Measurements from ENCODE around the gene SIGMAR1.
"Not testable (repeated sequence)": the region's sequence is repeated elsewhere in the genome, so short reads cannot be mapped to it uniquely, and the experiment has no call there.

SIGMAR1 gene

DNA sequence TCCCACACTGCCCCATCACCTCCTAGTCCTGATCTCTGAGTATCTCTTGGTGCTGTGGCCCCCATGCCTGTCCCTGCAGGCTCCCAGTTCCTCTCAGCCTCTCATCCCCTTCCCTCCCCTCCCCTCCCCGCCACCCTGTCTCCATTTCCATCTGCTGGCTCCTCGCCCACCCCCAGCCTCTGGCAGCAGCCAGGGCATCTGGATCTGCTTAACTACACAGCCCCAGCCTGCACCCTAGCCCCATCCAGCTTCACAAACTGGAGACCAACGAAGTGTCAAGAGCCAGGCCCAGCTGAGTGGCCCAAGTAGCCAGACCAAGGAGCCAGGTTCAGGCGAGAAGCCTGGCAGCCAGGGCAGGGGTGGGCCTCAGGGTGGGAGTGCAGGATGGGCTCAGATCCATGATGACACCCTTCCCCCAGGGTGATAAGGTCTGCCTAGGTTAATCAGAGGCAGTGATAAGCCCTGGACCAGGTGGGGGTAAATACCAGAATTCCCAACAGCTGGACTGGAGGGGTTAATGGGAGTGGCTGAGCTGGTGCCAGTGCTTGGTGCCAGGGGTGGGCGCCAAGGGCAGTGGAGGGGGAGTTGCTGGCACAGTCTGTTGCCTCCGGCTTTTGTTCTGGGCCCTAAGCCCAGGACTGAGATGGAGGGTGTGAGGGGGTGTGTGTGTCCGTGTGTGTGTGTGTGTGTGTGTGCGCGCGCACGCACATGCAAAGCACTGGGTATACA, 16.9 kb upstream of the SIGMAR1 start:
- no peak for DNase-seq

- DNase-seq: no peak
Observed at GRCh38 chr9:34653151-34654072, 15.8 kb upstream of the SIGMAR1 start.

DNA sequence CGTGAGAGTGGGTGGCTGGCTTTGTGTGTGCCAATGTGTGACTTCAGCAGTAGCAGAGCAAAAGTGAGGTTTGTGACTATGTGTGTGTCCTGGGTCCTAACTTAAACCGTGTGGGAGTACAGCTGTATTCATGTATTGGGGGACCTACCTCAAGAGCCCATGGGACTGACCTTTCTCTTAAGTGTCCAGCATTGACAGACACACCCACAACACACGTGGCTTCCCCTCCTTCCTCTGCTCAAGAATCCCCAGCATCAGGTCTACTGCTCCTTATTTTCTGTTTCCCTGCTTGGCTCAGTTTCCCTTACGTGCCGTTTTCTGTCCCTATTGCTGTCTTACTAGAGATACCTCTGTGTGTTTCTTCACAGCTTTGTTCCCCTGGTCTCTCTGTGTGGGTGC, 15.0 kb upstream of the SIGMAR1 start:
- no peak for DNase-seq

DNA sequence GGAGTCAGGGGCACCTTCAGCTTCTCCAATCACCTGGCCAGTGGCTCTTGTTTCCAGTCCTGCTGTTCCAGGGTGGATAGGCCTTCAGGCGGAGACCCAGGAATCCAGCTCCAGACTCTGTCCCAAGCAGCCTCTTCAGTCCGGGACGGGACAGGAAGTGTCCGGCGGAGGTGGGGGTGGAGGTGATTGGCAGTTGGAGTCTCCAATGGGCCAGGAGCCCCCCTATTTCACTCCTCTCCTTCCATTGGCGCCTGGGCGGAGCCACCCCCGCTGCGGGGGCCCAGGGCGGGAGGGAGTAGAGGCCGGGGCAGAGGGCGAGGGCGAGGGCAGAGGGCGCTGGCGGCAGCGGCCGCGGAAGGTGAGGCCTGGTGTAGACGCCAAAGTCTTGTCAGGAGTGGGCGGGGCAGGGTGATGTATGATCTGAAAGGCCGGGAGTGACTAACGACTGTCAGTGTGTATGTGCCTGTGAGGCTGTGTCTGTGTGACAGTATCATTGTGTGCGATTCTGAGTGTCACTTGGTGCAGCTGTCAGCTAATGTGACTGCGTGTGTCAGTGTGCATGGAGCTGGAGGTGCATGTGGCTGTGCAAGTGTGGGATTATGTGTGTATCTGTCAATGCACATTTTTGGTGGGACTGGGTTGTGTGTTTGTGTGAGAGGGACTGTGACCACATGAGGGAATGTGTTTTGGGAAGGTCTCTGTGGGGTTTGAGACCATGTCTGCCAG, 14.5 kb upstream of the SIGMAR1 start, which contains the start of gene IL11RA:
TSS of gene IL11RA (plus strand) at position 310 of the 726 bp plus-strand sequence. CDS start 3,033 bp downstream, outside the sequence.
- peak; percentile 55 to 60 for DNase-seq

DNA sequence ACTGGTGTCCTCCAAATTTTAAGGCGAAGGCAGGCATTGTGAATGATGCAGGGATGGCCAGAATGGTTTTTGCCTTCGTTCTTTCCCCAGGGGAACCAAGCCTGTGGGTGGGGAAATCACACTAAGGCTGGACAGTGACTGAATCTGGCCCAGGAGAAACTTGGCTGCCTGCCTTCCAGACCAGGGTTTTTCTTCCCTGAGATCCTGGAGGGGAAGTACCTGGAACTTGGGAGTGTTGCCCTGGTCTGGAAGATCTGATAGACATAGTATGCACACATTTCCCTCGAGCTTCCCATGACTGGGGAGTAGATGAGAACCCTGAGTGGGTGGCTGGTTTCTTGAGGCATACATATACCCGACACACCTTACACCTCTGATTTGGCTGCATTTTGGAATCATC, 13.7 kb upstream of the SIGMAR1 start:
- DNase-seq: no peak

- DNase-seq: no peak
Observed at GRCh38 chr9:34650816-34651215, 13.2 kb upstream of the SIGMAR1 start.

DNA sequence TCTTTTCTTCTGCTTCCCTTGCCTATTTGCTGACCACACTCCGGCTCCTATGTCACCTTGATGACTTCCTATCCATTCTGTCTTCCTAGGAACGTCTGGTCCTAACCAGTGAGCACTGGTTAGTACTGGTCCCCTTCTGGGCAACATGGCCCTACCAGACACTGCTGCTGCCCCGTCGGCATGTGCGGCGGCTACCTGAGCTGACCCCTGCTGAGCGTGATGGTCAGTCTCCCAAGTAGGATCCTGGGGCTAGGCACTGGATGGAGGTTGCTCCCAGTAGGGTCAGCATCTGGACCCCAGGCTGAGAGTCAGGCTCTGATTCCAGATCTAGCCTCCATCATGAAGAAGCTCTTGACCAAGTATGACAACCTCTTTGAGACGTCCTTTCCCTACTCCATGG, 11.1 kb upstream of the SIGMAR1 start:
- DNase-seq: no peak

GRCh38 chr9:34647651-34648050, 10.1 kb upstream of the SIGMAR1 start:
- DNase-seq: no peak

DNA sequence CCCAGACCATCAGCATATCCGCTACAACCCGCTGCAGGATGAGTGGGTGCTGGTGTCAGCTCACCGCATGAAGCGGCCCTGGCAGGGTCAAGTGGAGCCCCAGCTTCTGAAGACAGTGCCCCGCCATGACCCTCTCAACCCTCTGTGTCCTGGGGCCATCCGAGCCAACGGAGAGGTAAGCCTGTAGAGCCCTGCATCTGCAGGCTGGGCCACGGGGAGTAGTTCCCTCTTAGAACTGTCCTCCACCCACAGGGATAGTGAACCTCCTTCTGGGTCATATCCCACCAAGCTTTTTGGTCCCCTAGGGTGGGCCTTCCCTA, 9.5 kb upstream of the SIGMAR1 start:
- no peak for DNase-seq

DNA sequence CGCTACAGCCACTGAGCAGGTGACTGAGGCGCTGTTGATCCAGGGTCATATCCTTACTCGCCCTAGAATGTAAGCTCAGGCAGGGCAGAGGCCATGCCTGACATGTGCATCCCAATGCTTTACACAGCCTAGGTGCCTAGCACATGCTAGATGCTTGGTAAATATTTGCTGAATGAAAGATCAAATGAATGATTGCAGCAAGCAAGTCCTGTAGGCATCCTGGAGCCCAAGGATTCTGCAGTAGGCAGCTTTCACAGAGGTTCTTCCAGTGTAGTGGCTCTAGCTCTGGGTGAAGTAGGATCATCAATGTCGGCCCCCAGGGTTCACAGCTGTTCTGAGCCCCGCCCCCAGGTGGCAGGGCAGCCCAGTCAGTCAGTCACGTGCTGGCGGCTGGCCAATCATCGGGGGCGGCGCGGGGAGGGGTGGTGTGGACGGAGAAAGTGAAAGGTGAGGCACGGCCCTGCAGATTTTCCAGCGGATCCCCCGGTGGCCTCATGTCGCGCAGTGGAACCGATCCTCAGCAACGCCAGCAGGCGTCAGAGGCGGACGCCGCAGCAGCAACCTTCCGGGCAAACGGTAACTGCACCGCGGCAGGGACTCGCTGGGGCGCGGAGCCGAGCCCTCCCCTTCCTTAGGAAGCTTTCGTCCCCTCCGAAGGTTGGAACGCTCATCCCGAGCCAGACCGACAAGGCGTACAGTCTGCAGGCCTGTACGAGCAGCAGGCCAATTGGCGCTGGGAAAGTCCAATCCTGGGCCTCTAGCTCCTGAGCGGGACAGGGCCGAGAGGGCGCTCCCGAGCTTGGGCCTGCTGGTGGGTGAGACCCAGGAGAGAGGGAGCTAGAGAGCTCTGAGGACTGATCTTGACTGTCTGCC, 8.9 kb upstream of the SIGMAR1 start, which contains the start of gene GALT:
TSS of gene GALT (plus strand) at position 465 of the 873 bp plus-strand sequence. CDS start at position 495, 30 bp downstream.
- peak; percentile 95 to 97 for DNase-seq

- no peak for DNase-seq
Observed at GRCh38 chr9:34644766-34645314, 7.3 kb upstream of the SIGMAR1 start.

- DNase-seq: no peak
Observed at GRCh38 chr9:34642679-34643078, 5.1 kb upstream of the SIGMAR1 start.

DNA sequence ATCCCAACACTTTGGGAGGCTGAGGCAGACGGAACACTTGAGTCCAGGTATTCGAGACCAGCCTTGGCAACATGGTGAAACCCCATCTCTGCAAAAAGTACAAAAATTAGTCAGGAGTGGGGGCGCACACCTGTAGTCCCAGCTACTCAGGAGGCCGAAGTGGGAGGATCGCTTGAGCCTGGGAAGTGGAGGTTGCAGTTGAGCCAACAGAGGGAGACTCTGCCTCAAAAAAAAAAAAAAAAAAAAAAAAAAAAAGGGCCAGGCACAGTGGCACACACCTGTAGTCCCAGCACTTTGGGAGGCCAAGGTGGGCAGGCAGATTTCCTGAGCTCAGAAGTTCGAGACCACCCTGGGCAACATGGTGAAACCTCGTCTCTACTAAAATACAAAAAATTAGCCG, 1.7 kb upstream of the SIGMAR1 start:
- not testable (repeated sequence) for DNase-seq

DNA sequence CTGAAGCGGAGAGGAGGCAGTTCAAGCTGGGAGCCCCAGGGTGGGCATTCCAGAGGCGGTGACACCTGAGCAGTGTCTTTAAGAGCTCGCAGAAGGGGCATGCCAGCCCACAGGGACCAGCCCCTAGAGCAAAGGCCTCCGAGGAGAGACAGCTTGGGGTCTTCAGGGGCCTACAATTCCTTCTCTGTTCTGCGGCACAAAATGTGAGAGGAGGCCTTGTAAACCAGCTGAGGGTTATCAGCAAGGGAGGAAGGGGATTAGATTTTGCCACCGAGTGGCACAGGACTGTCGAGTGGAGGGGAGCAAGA, 505 bp upstream of the SIGMAR1 start:
- peak in 1 of 2 donors; percentile 28 for DNase-seq

GRCh38 chr9:34636791-34637355, 714 bp downstream of the SIGMAR1 start:
- DNase-seq: peak in 1 of 2 donors; percentile 49

DNA sequence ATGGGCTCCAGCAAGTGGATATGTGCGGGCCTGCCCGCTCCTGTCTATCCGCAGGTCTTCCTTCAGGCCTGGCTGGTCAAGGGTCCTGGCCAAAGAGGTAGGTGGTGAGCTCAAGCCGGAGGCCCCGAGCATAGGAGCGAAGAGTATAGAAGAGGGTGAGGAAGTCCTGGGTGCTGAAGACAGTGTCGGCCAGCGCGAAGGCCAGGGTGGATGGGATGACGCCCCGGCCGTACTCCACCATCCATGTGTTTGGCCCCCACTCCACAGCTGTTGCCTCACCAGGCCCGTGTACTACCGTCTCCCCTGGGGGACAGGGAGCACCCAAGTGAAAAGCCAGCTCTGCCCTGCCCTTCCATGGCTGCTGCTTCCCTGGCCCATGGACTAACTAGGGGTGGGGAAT, 2.0 kb downstream of the SIGMAR1 start:
- no peak for DNase-seq

DNA sequence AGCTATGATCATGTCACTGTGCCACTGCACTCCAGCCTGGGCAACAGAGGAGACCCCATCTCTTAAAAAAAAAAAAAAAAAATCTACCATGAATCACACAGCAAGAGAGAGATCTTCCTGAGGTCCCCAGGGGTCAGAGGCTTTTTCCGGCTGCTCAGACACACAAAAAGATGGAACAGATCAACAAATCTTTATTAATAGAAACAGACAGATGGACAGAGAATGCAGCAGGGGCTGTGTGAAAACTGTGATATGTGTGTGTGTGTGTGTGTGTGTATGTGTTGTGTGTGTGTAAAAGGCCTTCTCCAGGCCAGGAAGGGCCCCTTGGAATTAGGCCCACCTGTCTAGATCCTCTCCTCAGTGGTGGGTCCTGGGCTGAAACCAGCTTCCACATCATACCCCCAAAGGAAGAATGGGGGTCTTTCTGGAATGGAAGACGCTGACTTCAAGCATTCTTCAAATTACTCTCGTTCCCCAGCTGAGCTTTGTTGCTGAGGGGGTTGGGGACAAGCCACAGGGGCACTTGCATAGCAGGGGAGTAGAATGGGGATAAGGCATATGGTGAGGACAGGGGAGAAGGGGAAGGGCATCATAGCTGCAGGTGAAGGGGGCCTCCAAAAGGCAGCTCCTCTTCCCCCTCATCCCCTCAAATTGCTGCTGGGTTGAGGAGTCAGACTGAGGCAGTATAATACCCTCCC, 2.9 kb downstream of the SIGMAR1 start:
- no peak for DNase-seq

- DNase-seq: peak; percentile 74 to 79
Observed at GRCh38 chr9:34633851-34634550, 3.6 kb downstream of the SIGMAR1 start.

DNA sequence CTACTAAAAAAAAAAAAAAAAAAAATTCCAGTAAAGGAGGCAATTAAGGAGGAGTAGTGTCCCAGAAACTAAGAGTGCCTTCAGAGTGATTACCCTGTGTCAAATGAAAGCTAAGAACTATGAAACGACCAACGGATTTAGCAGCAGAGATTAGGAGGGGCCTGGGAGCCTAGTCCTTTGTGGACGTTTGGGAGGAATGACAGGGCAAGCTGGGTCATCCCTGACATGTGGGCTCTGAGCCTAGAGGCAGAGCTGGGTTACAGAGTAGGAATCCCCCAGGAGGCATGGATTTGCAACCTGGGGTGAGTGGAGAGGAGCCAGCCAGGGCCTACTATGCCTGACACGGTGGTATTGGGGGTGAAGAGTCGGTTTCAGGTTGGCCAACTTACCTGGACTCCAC, 4.4 kb downstream of the SIGMAR1 start:
- no peak for DNase-seq

GRCh38 chr9:34630402-34631154, 7.0 kb downstream of the SIGMAR1 start:
- no peak for DNase-seq
